ENCODE results near the gene THEM4.
A peak's percentile ranks its signal among the peaks of the same experiment; 100 is the strongest.
"Not testable (repeated sequence)": the region's sequence is repeated elsewhere in the genome, so short reads cannot be mapped to it uniquely, and the experiment has no call there.

THEM4 gene

DNA sequence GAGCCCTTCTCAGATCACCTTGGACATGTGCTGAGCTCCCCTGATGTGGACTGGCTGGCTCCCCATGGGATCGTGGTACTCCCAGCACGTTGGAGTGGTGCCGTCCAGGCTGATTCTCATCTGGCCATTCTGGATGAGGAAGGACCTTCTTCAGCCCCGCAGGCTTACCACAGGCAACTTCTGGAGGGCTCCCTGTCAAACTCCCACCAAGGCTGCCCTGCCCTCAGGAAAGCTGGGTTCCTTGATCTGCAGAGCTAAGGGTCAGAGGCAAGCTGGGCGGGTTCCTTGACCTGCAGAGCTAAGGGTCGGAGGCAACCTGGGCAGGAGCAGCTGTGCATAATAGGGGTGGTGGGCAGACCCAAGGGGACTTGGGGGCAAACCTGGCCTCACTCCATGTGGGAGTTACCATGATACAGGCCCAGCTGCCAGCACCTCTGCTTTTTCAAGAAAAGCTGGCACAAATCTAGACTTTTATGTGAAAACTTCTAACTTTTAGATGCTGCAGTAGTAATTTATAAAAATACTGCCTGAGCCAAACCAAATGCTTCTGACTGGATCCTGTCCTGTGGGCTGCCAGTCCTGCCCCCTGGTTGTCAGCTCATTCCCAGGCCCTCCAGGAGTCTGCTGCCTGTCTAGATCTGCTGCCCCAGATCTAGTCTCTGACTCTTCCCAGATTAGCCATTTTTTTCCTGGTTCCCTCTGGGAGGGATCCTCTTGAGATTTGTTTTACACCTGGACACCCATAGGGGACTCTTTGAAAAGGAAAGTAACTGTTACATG lies 50.2 kb downstream of the THEM4 start:
- no peak for DNase-seq (ENCODE audit: low read depth)

DNA sequence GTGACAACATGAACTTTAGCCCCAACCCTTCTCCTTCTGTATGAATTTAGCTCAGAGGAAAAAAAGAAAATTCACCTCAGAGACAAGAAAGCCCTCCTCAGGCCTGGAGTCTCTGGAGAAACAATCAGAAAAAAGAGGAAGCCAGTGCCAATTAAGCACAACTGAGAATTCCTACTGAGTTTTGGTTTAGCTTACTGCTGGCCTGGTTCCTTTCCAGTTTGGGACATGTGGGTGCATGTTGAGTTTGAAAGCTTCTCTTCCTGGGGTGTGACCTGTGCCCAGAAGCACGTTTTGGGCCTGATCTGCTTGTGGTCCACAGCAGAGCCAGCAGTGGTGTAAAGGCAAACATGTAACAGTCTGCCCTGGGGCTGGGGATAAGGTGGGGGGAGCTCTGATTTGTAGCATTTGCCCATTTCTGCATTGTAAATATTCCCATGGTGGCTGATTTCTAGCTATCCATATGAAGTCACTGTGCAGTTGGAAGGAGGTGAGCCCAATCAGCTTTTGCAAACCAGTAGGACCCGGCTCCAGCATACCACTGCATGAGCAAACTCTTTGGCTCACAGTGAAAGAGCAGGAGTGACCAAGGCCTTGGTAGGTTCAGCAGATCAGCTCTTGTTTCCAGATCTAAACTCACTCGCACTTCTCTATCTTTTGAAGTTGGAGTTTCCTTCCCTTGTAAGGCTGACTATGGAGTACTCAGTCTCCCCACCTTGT lies 51.1 kb downstream of the THEM4 start:
- no peak for DNase-seq (ENCODE audit: low read depth)

DNA sequence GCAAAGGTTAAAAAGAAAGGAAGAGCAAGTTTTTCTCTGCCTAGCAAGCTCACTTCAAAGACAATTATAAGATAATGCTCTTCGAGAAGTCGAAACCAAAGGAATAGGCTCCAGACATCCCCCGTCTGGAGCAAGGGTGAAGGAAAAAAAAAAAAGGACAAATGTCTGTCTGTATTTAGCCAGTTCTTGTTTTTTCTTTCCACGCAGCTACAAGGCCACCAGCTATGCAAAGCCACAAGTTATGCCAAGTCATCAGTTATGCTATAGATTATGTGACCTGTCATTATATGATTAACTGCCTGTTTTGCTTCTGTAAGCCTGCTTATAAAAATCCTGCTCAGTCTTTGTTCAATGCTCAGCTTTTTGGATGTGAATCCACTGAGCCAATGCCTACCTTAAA lies 53.4 kb downstream of the THEM4 start:
- DNase-seq (ENCODE audit: low read depth): no peak

DNA sequence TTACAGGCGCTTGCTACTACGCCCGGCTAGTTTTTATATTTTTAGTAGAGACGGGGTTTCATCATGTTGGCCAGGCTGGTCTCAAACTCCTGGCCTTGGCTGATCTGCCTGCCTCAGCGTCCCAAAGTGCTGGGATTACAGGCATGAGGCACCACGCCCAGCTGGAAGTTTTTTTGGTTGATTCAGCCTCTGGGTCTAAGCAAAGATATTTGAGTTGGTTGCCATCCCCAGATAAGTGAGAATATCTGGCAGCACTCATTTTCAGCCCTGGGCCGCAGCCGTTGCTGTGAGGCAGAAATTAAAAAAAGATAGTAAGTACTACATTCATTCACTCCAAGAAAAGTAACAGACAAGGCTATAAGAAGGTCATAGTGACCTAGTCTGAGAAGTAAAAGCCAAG lies 53.8 kb downstream of the THEM4 start:
- DNase-seq (ENCODE audit: low read depth): not testable (repeated sequence)

DNA sequence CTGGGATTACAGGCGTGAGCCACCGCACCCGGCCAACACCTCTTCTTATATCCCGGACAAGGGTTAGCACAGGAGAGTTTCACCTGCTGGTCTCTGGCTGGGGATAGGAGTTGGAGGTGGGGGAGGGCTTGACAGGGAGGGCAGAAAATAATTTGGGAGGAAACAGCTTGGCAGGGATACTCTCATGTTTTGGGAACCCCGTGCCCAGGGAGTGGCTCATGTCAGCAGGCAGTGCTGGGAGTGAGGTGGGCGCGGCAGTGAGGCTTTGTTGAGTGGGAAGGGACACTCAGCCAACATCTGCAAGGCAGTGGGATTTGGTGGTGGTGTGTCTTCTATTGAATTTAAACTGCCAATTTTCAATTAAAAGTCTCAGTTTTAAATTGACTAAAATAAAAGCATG lies 54.7 kb downstream of the THEM4 start:
- no peak for DNase-seq (ENCODE audit: low read depth)

DNA sequence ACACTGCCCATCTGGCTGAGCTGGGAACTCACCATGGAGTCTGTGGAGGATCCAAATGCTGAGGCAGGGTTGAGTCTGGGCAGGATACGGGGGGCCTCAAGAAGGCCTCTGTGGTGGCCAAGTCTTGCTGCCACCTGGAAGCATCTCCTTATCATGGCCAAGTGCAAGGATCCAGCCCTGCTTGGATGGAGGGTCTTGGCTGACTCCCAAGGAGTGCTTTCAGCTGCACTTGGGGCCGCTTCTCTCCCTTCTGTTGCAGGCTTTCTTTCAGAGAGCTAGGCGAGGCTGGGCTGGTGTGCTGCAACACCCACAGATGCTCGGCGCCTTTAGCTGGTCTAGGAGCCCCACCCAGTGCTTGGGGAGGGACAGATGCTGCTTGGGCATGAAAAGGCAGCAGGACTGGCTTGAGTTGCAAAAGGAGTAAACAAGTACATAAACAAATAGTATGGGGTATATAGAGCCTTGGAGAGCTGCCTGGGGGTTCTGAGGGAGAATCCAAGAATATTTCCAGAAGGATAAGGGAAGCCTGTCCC lies 55.8 kb downstream of the THEM4 start, which contains the start of gene THEM5:
TSS of gene THEM5 (minus strand) at position 302 of the 533 bp plus-strand sequence. CDS start at position 155, 147 bp downstream.
- DNase-seq (ENCODE audit: low read depth): no peak

DNA sequence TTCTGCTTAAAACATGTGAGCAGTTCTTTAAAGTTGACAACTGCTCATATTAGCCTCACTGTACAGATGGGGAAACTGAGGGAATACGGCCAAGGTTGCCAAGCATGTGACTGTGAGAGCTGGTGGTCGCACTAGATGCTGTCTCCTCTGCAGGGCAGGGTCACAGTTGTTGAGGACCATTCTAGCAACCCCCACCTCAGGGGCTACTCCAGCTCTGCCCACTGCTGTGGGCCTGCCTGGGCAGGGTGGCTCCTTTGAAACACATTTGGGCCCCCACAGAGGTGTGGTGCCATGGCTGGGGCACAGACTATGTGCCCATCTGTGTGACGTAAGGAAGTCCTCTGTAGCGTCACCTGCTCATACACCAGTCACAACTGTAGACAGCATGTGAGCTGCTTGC lies 56.6 kb downstream of the THEM4 start:
- DNase-seq (ENCODE audit: low read depth): no peak

DNA sequence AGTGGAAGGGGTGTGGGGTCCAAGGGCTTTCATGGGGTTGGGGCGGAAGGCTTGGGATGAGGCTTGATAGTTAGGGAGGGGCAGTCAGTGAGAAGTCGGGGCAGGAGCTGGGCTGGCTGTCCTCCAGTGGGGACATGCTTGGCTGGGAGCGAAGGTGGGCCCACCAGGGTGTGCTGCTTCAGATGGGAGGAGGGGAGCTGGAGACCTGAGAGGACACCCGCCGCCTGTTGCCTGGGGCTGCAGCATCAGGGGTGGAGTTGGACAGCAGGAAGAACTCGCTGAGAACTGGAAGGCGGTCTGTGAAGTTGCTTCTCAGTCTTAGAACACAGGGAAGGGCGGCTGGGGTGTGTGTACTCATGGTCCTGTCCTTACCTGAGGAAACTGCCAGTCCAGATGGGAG lies 57.4 kb downstream of the THEM4 start:
- DNase-seq (ENCODE audit: low read depth): no peak

DNA sequence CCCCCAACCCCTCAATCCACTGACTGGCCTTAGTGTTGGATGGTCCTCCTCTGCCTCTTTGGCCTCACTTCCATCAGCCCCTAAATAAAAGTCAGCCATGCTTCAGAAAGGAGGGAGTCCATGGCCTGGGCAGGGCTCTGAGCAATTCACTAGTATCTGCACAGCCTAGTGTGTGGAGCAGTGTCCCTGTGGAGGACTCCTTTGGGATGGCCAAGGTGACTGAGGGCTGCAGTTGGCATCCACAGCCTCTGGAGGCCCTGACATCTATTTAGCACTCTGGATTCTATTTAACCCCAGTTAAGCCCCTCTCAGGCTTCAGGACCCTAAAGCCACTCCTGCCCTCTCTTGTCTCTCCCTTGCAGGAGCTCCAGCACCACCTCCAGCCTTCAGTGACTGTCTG lies 59.4 kb downstream of the THEM4 start:
- DNase-seq (ENCODE audit: low read depth): no peak

DNA sequence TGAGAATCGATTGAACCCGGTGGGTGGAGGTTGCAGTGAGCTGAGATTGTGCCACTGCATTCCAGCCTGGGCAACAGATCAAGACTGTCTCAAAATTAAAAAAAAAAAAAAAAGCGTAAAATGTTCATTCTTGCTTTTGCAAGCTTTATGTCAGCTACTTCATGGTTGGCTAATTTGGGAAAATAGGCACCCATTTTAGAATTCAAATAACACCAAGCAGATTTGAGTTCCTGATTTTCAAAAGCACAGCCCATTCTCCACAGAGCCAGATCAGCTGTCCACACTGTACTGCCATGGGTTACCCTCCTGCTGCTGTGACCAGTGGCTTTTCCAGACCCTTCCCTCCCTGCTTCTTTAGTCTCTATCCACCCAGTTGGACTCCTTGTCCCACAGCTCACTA lies 60.2 kb downstream of the THEM4 start:
- no peak for DNase-seq (ENCODE audit: low read depth)

DNA sequence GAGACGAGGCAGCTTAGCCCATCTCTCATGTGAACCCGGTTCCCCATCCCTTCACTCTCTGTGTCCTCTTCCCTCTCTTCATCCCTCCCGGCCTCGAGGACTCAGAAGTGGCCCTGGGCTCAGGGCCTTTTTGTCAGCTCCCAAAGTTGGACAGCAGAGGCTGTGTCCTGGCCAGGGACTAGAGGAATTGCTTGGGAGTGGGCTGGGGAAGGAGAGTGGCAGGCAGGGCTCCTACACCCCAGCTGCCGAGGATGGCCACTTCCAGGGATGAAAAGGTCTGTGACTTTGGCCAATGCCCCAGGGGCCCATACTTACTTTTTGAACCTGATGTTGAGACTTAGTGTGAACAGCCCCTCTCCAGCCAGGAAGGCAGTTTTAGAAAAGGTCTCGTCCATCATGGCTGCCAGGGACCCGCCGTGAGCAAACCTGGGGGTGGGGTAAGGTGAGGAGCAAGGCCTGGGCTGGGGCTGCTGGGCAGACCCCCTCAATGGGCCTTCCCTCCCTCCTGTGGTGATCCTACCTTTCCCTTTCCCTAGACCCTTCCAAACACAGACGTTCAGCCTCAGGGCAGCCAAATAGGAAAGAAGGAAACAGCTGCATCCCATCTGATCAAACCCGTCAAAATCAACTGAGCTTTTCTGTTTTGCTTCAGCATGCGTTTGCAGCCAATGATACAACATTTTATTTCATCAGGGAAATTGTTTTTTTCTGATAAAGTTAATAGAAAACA lies 61.3 kb downstream of the THEM4 start:
- DNase-seq (ENCODE audit: low read depth): no peak

DNA sequence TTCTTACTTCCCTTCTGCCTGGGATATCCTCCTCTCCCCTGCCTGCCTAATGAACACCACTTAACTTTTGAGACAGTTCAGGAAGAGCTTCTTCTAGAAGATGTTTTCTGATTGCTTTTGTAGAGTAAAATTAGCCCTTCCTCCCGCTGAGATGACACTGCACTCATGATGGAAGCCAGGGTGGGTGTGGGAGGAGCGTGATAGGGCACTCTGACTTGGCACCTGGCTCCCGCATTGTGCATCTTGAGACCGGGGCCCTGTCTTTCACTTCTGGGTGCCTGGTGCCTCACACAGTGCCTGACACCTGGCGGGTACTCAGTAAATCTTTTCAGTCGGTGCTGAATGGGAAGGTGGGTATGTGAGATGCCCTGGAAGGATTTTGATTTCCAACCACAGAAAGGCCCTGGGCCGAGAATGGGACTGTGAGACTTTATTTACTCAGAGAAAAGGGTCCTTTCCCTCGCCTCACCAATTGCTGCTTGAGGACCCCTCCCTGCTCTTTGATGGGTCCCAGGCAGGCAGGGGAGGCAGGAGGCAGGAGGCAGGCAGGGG lies 62.5 kb downstream of the THEM4 start:
- DNase-seq (ENCODE audit: low read depth): no peak

DNA sequence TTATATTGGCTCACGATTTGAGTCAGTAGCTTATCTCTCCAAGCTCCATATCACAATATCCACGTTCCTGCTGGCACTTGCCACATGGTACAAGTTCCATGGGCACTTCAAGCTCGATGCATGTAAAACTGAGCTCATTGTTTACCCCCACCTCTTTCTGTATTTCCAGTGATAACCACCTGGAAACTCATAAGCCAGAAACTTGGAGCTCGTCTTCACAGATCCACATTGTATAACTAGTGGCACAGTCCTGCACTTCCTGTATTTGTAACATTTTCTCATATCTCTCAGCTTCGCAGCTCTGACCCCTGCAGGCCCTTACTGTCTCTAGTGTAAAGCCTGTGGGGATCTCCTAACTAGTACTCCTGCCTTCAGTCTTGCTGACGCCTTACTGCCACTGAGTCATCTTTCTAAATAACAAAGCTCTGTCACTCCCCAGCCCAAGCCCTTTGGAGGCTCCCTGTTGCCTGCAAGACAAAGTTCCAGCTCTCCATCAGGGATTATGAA lies 63.2 kb downstream of the THEM4 start:
- DNase-seq (ENCODE audit: low read depth): no peak

DNA sequence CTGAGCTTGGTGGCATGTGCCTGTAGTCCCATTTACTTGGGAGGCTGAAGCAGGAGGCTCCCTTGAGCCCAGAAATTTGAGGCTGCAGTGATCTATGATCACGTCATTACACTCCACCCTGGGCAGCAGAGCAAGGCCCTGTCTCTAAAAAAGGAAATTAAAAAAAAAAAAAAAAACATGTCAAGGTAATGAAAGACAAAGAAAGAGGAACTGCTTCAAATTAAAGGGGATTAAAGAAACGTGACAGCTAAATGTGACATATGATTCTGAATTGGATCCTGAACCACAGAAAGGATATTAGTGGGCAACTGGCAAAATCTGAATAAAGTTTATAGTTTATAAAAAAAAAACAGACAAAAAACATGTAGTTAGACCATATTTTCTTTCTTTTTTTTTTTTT lies 65.9 kb downstream of the THEM4 start:
- no peak for DNase-seq (ENCODE audit: low read depth)

DNA sequence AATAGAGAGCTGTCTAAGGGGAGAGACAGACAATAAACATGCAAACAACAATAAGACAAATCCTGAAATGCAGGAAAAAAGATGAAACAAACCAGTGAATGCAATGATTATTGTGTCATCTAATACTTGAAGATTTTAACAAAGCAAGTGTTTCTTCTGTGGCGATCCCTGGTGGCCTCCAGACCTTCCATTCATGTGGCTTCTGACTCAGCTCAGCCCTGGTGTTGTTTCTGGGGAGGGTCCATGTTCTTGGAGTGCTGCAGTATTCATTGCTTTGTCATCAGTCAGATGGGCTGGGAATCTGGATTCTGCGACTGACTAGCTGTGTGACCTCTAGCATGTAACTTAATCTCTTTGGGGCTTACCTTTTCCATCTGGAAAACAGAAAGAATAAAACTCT lies 68.2 kb downstream of the THEM4 start:
- no peak for DNase-seq (ENCODE audit: low read depth)

DNA sequence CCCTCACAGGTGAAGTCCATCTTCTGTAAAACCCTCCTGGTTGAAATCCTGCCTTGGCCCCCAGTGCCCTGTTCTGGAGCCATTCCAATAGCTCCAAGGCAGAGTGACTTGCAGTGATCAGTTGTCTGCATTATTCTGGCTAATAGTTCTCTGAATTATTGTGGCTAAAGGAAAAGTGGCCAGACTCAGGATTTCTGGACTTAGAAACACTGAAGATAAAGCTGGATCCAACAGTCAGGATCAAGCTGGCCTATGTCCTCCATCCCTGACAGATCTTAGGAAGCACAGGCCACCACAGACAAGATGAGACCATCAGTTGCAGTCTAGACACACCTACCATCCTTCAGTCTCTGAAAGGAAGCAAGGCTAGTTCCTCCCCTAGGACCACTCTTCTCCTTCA lies 68.9 kb downstream of the THEM4 start:
- DNase-seq (ENCODE audit: low read depth): no peak

DNA sequence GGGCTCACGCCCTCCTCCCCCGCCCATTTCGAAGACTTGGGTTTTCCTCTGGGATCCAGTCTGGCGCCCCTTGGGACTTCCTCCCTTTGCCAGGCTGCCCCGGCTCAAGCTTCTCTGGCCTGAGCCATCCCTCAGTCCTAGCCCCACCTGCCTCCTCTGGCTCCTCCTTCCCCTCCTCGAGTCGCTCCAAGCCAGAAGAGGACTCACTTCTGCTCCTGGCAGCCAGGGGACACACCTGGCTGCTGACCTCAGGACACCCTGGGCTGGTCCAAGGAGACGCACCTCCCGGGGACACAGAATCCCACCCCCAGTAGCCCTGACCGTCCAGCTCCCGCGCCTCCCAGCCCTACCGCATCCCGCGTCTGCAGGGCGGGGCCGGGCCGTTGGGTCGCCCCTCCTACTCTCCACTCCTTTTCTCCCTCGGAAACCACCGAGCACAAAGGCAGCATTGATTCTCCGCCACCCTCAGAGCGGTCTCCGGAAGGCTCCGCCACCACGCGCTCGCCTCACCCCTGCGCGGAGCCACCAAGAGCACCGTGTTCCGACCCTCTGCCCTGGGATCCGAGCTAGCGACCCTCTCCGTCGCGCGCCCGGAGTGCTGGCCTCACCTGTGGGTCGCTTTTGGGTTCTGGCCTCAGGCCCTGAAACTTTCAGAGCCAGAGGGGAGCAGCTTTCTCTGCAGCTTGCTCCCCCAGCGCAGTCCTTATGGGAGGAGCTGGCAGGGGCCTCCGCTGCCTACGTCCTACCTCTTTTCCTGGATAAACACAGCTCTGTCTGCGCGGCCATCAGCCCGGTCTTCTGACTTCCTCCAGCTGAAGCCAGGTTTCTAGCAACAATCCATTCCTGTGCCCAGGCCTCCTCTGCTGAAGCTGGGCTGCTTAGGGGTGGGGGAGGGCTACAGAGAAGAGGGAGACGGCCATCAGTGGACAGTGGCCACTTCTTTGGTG lies 69.6 kb downstream of the THEM4 start, which contains the start of gene C2CD4D:
TSS of gene C2CD4D (minus strand) at position 364 of the 947 bp plus-strand sequence. CDS start 831 bp downstream, outside the sequence.
- peak; percentile 48 for DNase-seq (ENCODE audit: low read depth)

DNA sequence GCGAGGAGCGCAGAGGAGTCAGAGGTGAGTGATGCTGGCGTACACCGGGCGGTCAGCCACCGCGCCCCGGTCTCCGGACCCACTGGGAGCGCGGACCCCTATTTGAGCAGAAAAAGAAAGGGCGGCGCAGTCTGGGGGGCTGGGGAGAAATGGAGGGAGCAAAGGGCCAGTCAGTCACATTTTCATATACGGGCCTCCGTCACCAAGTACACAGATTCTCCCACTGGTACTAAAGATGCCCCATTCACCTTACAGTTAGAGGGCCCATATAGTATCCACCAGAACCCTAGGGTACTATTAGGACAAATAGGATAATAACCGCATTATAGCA lies 70.3 kb downstream of the THEM4 start:
- no peak for DNase-seq (ENCODE audit: low read depth)

DNA sequence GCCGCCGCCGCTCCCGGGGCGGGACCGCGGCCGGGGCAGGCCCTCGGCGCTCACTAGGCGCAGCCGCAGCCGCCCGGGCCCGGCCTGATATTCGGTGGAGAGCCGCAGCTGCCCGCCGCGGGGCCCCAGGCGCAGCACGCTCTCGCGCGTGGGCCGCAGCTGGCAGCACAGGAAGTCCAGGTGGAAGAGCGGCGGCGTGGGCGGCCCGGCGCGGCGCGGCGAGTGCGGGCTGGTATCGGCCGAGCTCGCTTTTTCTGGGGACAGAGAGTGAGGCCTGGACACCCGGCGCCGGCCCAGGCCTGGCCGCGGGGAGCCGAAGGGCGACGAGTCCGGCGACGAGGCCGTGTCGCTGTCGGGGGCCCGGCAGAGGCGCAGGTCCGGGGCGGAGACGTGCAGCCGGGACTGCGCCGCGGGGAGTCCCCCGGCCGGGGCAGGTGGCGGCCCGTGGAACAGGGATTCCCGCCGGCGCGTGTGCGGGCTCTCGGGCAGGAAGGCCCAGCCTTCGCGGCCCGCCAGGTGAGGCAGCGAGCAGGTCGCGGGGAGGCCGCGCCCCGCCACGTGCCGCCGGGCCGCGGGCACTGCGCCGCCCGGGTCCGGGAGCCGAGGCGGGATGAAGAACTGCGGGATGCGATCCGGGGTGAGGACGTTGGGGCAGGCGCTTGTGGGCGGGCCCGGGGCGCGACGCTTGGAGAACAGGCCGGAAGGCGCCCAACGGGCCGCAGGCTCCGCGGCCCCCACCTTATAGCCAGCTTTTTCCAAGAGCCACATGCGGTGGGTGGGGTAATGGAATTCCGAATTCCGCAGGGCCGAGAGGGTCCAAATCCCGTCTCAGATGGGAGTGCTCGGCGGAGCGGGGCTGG lies 70.9 kb downstream of the THEM4 start:
- DNase-seq (ENCODE audit: low read depth): peak; percentile 29

DNA sequence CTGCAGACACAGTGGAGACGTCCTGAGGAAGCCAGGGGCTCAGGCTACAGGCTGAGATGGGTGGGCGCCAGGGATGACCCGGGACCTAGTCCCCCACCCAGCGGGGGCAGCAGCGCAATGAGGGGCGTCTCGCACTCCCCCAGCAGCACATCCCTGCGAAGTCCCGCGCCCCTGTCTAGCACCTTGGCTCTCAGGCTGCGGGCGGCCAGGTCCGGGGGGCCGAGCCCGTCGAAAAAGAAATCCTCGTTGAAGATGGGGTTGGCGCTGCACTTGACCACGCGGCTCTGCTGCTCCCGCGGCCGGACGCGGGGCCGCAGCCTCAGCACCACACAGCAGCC lies 71.5 kb downstream of the THEM4 start:
- no peak for DNase-seq (ENCODE audit: low read depth)

All from activated T-cell treated with anti-CD3 and anti-CD28 coated beads for 1 hour (primary cell).